IPS-18c (cell line): ENCODE data around the gene OR1D5.
"Not testable (repeated sequence)": the region's sequence is repeated elsewhere in the genome, so short reads cannot be mapped to it uniquely, and the experiment has no call there.

Experiments
- H3K4me3 ChIP-seq: 2 replicates; pipeline ENCODE4 v1.7.0; 2013; ENCODE audit warnings: low read depth, mild to moderate bottlenecking, low read length, moderate library complexity; ENCODE audit not compliant: insufficient read depth
- H3K9me3 ChIP-seq: one replicate; pipeline ENCODE4 v1.6.1; 2013; ENCODE audit warnings: mild to moderate bottlenecking, low read length, moderate library complexity; ENCODE audit not compliant: control insufficient read depth, insufficient read depth

OR1D5 gene

DNA sequence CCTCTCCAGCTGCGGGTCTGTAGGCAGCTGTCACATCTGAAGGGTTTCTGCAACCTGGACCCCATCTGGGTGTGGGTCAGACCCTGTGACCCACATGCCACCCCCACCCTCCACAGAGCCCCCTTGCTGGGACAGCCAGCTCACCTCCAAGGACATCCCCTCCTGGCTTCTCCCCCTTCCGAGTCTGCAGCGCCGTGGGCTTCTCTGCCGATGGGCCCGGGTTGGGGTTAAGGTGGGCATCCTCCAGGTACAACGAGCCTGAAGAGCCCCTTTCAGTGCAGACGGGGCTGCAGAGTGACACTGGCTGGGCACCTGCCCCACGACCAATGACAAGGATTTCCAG lies 28.9 kb downstream of the OR1D5 start:
- H3K4me3 ChIP-seq, result no peak overlapping the region

DNA sequence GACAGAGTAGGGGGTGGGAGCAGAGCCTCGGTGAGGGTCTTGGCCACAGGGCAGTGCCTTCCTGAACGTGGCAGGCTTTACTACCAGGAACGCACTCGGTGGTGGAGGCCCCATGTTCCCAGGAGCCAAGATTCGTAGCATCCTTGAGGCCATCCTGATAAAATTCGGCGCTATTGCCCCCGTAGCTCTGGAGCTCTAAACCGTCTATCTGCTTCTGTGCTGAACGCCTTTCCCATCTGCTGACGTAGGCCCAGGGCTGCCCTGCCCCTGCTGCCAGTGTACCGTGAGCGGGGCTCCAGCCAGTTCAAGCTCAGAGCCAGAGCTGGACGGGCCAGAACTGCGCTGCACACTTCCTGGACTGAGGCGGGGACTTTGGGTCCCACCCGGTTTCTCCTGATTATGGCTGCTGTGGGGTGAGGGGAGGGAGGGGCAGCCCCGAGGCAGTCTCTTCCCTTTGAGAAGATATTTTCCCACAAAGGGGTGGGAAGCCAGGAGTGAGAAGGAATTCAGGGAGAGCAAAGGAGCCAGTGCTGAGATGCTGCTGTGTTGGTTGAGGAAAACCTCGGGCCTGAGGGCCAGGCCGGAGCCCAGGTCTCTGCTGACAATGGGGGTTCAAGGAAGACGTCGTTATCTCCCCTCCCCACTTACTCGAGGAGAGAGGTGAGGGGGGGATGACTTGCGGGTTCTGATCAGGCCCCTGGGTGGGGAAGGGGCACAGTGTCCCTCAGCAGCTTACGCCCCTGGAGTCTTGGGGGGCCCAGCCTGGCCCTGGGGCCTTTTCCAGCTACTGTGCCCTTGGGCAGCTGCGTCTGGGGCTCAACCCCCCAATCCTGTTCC lies 29.4 kb downstream of the OR1D5 start:
- no peak overlapping the region for H3K4me3 ChIP-seq
- no peaks in the 10 kb centered on the region for H3K9me3 ChIP-seq

More for the DNA sequence above, 28.9 kb downstream of the OR1D5 start:
- no peaks in the 10 kb centered on the region for H3K9me3 ChIP-seq

DNA sequence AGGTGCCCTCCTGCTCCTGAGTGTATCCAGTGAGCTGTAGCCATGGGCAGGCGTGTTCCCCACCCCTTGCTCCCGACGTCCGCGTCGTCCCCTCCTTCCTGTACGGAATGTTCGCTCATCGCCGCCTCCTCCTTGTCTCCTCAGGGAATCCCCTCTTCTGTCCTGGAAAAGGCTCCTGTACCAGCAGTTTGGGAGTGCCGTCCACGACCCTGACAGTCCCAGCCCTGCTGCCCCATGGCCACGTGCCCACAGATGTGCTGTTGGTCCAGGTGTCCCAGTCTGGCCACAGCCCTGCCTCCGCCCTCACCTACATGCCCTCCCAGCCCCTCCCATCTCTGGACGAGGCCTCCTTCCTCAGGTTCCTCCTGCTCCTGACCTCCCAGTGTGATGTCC lies 30.2 kb downstream of the OR1D5 start:
- Histone ChIP-seq H3K9me3 (no peaks in the 10 kb centered on the region), H3K4me3 (no peak overlapping the region)

DNA sequence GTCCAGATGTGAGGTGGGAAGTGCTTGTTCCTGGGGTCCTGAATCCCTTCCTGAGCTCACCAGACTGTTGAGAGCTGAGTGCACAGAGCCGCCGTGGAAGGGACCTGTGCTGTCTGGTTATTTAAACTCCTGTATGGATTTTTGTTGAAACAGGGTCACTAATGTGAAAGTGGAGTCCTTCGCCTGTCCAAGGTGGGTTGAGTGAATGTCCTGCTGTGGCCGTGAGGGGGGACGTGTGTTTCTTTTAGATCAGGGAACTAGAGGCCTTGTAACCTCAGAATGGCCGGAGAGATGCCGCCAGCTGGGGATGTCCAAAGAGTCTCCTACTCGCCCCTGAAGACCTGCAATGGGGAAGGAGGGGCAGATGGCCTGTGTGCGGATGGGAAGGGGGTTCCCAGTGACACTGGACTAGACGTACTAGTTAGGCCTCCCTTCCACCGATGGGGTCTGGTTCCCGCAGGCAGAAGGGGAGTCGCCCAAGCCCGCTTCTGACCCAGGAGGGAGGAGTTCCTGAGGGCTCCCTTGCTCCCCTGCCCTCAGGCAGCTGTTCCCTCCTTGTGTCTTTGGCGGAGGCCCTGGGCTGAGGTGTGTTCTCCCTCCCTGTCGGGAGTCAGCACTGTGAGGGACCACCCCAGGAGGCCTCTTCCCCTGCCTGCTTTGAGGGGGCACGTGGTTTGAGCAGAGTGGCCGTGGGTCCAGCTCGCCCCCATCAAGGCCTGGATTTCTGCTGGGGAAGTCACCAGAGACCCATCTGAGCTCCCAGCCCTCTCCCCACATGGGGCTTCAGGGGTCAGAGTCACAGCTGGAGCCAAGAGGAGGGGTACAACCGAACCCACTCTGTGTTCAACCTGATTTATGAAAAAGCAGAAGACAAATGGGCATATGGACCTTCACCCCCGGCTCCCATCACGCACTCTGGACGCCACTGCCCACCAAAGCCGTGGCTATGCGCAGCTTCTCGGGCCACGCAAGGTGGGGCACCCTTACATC lies 30.9 kb downstream of the OR1D5 start:
- no peak overlapping the region for H3K4me3 ChIP-seq

GRCh38 chr17:3030852-3031470 lies 32.4 kb downstream of the OR1D5 start:
- H3K4me3 ChIP-seq, H3K9me3 ChIP-seq: not testable (repeated sequence)

More for the DNA sequence above, 30.9 kb downstream of the OR1D5 start:
- H3K9me3 ChIP-seq, result no peaks in the 10 kb centered on the region

DNA sequence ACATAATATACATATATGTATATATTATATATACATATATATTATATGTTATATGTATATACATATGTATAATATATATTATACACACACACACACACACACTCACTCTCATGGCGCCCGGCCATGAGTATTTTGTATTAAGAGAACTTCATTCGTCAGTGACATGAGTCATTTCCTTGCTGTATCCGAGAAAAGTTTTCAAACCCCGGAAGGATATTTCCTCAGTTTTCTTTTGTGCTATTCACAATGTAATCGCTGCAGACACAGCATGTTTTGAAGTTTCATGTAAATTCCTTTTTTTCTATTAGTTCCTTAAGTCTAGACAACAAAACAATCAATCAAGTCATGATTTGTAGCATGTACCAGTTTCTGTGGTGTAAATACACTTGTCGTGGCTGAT lies 33.3 kb downstream of the OR1D5 start:
- Histone ChIP-seq H3K4me3 (no peak overlapping the region), H3K9me3 (peaks cover 2% of the 10 kb centered on the region)

GRCh38 chr17:3029213-3029913 lies 34.0 kb downstream of the OR1D5 start:
- Histone ChIP-seq H3K4me3 (no peak overlapping the region), H3K9me3 (peaks cover 2% of the 10 kb centered on the region)

DNA sequence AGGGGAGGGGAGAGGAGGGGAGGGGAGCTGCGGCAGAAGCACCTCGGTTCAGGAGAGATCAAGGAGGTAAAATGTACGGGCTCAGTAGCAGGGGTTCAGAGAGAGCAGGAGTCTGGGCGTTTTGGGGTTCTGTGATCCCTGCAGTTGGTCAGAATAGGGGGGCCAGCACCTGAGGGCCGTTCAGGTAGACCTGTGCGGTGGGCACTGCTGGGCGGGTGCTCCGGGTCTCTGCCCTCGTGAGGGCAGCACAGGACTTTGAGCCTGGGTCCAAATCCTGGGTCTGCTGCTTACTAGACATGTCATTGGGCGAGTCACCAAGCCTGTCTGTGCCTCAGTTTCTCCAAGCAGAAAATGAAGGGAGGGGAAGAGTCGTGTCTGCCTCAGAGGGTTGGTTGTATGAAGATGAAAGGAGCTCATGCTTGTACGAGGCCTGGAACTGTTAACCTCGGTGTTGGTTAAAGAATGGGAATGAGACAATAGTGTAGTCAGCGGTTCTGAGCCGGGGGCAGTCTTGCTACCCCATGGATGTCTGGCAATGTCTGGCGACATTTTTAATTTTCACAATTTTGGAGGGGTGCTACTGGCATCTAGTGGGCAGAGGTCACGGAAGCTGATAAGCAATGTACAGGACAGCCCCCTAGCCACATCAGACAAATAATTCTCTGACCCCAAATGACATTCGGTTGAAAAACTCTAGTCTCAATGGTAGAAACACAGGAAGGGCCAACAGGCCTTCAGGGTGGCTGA lies 35.4 kb downstream of the OR1D5 start:
- Histone ChIP-seq H3K9me3 (peaks cover 2% of the 10 kb centered on the region), H3K4me3 (no peak overlapping the region)

DNA sequence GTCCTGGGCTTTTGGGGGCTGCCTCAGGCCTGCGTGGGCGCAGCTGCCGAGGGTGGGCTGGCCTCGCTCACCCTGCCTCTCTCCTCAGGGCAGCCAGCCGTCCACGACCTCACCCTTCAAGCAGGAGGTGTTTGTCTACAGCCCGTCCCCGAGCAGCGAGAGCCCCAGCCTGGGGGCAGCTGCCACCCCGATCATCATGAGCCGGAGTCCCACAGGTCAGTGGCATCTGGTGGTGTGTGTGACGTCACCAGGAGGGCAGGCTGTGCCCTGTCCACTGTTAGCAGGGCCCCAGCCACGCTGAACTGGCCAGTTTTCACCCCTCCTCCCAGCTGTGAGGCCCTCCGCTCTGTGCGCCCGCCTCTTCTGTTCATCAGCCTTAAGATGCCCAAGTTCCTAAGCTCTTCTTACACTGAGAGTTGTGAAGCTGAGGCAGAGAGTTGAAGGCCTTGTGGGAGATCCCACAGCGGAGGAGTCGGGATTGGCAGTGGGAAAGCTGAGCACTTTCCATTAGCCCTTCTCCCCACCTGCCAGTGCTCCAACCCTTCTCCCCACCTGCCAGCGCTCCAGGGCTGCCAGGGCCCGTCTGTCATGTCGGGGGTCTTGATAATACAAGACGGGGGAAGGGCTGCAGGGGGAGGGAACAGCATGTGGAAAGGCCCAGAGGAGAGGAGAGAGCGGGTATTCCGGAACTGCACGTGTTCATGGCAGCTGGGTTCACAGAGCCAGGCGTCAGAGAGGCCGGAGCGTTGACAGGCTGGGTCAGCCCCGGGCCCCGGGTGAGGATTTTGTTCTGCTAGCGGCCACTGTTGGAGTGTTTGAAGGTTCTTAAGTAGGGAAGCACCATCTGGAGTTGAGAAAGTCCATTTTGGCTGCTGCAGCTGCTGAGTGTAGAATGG lies 36.3 kb downstream of the OR1D5 start:
- Histone ChIP-seq H3K4me3 (no peak overlapping the region), H3K9me3 (peaks cover 2% of the 10 kb centered on the region)

DNA sequence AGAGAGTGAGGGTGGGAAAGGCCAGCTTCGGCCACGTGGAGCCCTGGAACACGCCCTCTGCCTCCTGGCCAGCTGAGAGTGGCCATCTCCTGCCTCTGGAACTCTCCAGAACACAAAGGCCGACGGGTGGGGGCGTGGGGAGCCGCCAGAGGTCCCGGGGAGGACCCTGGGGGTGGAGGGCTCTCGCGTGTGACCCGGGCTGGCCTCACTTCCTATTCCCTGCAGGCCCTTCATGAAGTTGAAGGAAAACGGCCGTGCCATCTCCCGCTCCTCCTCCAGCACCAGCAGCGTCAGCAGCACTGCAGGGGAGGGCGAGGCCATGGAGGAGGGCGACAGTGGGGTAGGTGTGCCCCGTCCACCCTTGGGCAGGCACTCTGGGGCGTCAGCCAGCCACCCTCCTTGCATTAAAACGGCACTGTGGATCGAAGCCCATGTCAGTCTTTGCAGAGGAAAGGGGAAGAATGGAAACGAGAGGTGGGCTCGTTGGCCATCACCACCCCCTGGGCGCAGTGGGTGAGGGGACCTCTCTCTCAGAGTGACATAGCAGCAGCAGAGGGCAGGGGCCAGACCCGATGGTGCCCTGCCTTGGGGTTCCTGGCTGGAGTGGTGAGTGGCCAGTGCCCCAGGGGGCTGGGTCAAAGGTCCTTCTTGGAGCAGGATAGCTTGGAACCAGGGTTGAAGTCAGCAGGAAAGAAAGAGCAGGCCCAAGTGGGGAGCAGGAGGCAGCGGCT lies 37.1 kb downstream of the OR1D5 start:
- Histone ChIP-seq H3K4me3 (no peak overlapping the region), H3K9me3 (peaks cover 5% of the 10 kb centered on the region)

DNA sequence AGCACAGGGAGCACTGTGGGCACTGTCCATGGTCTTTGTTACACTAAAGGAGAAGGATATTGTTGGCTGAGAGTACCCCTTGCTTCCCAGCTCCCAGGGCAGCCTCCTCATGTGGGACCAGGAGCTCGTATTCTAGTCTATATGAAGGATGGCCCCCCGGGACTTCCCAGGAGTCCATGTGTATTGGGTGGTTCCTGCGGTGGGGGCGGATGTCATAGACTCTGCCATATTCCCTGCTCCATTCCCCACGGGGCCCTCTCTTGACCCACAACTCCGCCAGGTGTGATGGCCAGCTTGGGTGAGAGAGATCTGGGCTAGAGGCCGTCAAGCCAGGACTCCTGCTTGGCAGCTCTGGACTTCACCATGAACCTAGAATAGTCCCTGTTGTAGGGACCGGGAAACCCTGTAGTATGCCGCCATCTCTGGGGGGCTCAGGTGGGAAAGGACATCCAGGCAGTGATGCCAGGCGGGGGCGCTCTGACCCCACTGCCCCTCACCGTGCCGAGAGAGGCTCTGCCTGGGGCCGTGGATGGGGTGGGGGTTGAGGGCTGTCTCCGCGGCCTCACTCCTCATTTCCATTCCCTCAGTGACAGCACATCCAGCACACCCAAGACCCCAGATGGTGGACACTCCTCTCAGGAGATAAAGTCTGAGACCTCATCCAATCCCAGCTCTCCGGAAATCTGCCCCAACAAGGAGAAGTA lies 37.8 kb downstream of the OR1D5 start:
- no peak overlapping the region for H3K4me3 ChIP-seq
- H3K9me3 ChIP-seq, result peaks cover 5% of the 10 kb centered on the region

DNA sequence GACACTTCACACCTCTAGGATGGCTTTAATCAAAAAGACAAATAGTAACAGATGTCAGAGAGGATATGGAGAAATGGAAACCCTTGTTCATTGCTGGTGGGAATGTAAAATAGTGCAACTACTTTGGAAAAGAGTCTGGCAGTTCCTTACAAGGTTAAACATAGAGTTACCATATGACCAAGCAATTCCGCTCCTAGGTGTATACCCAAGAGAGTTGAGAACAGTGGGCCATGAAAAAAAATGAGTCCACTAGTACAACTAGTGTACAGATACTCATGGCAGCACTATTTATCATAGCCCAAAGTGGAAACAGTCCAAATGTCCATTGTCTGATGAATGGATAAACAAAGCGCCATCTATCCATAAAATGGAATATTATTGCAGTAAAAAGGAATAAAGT lies 39.1 kb downstream of the OR1D5 start:
- Histone ChIP-seq H3K9me3 (peaks cover 5% of the 10 kb centered on the region), H3K4me3 (no peak overlapping the region)

DNA sequence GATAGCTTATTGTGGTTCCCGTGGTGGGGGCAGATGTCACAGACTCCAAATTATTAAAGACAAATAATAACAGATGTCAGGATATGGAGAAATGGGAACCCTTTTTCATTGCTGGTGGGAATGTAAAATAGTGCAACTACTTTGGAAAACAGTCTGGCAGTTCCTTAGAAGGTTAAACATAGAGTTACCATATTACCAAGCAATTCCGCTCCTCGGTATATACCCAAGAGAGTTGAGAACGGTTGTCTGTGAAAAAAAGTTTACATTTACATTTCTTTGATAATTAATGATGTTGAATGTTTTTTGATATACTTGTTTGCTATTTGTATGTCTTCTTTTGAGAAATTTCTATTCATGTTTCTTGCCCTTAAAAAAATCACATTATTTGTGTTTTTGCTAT lies 41.2 kb downstream of the OR1D5 start:
- peaks cover 5% of the 10 kb centered on the region for H3K9me3 ChIP-seq

GRCh38 chr17:3020381-3020780 lies 43.0 kb downstream of the OR1D5 start:
- H3K9me3 ChIP-seq, result peaks cover 2% of the 10 kb centered on the region
- H3K4me3 ChIP-seq, result no peak overlapping the region

More for the DNA sequence above, 41.2 kb downstream of the OR1D5 start:
- no peak overlapping the region for H3K4me3 ChIP-seq
